Inferior parietal cortex (tissue), 1 donor: ENCODE results near the gene WDFY1.
"Not testable (repeated sequence)": the region's sequence is repeated elsewhere in the genome, so short reads cannot be mapped to it uniquely, and the experiment has no call there.

Experiments
- DNase-seq: peaks from one replicate; pipeline ENCODE4 v3.0.0-alpha.2; 2016; ENCODE audit errors: extremely low spot score

Gene WDFY1

DNA sequence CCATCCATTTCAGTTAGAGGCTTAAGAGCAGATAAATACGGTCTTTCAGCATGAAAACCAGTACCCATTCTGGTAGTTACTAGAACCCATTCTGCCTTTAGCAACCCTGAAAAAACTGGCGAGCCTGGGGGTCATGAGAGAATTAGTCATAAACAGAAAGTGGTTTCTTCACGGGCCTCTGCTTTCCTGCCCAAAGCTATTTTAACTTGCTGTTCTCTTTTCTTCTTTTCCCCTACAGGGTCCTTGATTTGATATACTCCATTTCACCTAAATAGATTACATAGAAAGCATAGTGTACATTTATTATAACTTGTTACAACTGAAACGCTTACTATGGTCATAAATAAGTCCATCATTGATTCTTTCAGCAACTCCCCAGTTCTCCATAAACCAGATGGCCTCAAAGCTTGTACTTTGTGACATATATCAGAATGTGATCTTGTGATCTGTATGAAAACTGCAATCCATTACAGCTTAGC lies 48.3 kb downstream of the WDFY1 start:
- DNase-seq: no peak

DNA sequence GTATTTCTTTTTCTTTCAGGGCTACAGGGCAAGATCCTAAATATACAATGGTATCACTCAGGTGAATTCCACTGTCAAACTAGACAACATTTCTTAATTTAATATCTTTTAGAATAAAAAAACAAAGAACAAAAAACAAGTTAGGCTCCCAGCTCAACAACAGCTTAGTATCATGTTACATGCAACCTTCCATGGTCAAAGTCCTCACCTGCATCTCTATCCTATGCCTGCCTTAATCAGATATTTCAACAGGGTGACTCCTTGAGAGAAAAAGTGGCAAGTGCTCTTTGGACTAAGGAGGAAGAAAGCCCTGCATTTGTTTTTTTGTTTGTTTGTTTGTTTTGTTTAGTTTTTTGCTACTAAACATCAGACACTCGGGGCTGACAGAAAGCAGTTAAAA lies 50.2 kb downstream of the WDFY1 start:
- DNase-seq: no peak

DNA sequence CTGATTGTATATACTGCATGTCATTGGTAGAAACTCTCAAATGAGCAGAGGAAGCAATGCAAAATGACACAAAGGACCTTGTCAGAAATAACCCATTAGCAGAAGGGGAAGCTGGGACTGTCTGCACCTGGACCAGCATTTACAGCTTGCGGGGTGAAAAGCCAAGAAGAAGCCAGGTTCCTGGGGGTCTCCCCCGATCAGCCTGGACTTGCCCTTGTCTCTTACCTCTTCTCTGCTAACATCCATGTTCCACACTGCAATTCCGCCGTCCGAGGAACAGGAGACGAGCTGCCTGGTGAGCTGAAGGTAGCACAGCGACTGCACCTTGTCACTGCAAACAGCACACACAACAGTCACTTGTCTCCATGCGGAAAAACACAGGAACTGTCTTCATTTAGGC lies 51.1 kb downstream of the WDFY1 start:
- DNase-seq: no peak

DNA sequence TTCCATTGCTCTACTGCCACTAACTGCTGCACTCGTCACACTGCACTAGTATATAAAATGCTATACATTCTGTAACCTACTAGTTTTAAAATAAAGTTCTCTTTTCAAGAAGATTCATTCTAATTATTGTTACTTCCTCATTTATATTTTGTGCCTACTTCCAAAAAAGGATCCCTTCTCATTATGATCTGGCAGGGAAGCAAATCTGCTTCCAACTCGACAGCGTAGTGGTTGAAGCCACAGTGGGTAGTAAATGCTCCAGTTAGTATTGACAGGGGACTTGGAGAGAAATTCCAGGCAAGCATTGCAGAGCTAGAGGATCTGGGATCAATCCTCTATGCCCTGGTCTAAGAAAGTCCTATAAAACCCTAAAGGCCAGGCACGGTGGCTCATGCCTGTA lies 54.4 kb downstream of the WDFY1 start:
- no peak for DNase-seq

DNA sequence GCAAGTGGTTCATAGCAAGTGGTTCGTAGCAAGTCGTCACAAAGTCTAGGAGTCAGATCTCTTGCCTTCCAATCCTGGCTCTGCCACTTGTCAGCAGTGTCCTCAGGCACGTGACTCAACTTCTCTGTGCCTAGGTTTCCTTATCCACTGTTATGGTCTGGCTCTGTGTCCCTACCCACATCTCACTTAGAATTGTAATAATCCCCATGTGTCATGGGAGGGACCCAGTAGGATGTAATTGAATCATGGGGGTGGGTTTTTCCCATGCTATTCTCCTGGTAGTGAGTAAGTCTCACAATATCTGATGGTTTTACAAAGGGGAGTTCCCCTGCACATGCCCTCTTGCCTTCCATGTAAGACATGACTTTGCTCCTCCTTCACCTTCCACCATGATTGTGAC lies 55.9 kb downstream of the WDFY1 start:
- DNase-seq: no peak

- DNase-seq: no peak
Measured at GRCh38 chr2:223888251-223888650, 56.9 kb downstream of the WDFY1 start.

GRCh38 chr2:223887127-223887526 lies 58.0 kb downstream of the WDFY1 start:
- DNase-seq: no peak

GRCh38 chr2:223886726-223887125 lies 58.4 kb downstream of the WDFY1 start:
- DNase-seq: no peak

GRCh38 chr2:223884399-223884798 lies 60.7 kb downstream of the WDFY1 start:
- no peak for DNase-seq

- no peak for DNase-seq
Measured at GRCh38 chr2:223882715-223883114, 62.4 kb downstream of the WDFY1 start.

GRCh38 chr2:223880796-223881195 lies 64.3 kb downstream of the WDFY1 start:
- DNase-seq: peak; percentile 33

- DNase-seq: no peak
Measured at GRCh38 chr2:223877721-223878410, 67.3 kb downstream of the WDFY1 start.

DNA sequence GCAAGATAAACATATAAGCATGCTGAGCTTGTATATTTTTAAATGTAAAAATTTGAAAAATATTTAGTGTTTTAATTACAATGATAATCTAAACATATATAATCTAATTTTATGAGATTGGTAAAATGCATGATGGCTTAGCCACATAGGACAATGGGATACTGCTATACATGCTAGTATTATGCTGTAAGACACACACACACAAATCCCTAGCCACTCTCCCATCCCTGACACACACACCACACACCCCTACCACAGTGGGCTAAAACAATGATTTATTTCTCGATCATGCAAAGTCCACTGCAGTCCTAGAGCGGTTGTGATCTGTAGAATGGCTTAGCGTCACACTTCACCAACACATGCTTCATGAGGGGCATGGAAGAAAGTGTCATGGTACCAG lies 71.5 kb downstream of the WDFY1 start:
- DNase-seq: no peak

- not testable (repeated sequence) for DNase-seq
Measured at GRCh38 chr2:223872772-223873171, 72.4 kb downstream of the WDFY1 start.

- not testable (repeated sequence) for DNase-seq
Measured at GRCh38 chr2:223871661-223872060, 73.5 kb downstream of the WDFY1 start.

DNA sequence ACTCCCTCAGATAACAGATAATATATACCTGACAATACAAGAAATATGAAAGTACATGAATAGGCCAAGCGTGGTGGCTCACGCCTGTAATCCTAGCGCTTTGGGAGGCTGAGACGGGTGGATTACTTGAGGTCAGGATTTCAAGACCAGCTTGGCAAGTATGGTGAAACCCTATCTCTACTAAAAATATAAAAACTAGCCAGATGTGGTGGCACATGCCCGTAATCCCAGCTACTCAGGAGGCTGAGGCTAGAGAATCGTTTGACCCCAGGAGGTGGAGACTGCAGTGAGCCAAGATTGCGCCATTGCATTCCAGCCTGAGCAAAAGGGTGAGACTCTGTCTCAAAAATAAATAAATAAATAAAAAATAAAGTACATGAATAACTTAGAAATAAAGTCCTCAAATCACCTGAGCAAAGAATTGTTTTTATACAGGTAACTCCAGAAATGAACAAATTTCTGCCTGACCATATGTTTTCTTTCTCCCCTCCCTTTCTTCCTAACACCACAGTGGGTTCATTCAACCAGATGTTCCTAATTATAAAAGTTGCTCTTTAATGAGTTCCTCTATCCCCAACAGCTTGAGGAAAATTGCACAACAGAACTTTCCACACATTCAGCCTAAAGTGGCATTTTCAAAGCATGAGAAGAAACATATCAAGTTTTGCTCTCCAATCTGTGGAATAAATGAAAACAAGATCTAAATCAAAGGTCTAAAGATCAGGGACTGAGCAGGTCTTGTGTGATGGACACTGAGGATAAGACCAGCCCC lies 74.1 kb downstream of the WDFY1 start:
- no peak for DNase-seq

DNA sequence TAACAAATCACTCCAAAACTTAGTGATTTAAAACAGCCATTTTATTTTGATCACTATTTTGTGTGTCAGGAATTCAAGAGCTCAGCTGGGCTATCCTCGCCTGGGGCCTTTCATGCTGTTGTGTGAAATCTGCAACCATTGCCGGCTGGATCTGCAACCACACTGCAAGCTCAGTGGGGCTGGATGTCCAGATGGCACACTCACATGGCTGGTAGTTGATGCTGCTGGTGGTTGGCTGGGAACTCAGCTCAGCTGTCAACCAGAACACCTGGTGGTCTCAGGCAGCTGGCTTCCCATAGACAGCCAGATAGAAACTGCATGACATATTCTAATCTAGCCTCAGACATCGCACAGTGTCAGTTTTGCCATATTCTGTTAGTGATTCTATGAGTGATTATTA lies 77.1 kb downstream of the WDFY1 start:
- DNase-seq: no peak

DNA sequence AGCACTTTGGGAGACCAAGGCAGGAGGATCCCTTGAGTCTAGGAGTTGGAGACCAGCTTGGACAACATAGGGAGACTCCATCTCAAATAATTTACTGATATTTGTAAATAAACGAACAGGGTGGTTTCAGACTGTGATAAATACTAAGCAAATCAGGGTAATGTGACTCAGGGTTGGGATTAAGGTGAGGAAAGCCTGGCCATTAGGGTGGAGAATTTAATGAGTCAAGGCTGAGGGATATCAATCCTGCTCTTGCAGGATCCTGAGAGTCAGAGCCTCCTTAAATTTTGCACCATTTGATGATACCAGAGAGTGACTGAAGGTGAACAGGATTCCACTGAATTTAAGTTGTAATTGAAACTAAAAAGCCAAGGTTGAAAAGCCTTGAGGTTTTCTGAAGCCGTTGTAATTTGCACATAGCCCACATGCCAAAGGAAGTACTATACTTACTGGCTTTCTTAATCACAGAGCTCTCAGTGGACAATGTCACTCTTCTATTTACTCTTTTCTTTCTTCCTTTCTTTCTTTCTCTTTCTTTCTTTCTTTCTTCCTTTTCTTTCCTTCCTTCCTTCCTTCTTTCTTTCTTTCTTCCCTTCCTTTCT lies 79.1 kb downstream of the WDFY1 start:
- DNase-seq: no peak

DNA sequence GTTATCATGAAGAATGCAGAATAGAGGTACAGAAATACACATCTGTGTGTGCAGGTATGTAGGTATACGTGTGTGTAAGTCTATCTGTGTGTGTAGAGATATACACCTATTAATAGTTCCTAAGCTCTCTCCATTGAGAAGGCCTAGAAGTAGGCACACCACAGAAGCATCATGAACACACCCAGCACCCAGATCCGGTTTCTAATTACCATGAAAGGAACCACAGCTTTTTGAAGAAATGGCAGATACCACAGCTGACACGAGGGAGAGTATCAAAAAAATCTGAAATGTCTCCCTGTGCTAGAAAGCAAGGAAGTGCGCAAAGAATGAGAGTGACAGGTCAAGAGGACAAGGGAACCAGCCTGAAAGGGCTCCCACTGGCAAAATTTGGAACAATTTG lies 80.0 kb downstream of the WDFY1 start:
- DNase-seq: no peak

GRCh38 chr2:223863491-223863890 lies 81.6 kb downstream of the WDFY1 start:
- no peak for DNase-seq

DNA sequence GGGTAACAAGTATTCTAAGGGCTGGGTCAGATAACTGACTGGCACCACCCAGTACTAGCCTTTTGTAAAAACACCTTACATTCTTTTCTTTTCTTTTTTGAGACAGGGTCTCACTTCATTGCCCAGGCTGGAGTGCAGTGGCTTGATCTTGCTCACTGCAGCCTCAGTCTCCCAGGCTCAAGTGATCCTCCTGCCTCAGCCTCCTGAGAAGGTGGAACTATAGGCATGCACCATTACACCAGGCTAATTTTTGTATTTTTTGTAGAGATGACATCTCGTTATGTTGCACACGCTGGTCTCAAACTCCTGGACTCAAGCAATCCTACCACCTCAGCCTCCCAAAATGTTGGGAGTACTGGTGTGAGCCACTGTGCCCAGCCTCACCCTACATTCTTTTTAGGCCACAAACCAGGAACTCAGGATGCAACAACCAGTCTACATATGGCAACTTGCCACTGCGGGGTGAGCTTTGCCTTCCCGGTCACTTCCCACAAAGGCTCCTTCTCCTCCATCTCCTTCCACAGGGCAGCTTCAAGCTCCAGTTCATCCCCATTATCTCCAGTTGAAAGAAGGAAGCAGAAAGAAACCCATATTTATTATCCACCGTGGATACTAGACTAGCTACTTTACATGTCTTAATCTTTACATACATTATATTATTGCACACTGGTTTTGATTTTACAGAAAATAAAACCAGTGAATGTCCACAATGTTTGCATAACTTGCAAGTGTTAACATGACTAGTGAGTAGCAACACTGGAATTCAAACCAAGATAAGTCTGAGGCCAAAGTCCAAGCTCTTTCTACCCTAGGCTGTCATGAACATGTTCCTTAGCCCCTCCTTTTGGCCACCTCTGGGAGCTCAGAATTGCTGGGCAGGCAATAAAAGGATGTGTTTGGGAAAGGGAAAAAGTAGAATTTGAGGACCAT lies 84.1 kb downstream of the WDFY1 start:
- DNase-seq: no peak

- no peak for DNase-seq
Measured at GRCh38 chr2:223859070-223859469, 86.1 kb downstream of the WDFY1 start.
